GM23338 (cell line): Measurements from ENCODE around the gene PPP4C. TPM values are rescaled to one million over a fixed set of nuclear protein-coding genes. Genes with fewer than 3 reads are reported as not detected.

ENCODE experiments used
- ATAC-seq: fragments of 200-7000 bp; cut with Tn5 transposase; 3 replicates; pipeline ENCODE4 v1.9.1; 2020
- DNase-seq: peaks from one replicate; pipeline ENCODE4 v3.0.0-alpha.2; 2015; ENCODE audit warnings: low spot score
- H2AFZ ChIP-seq: fragments of 200-600 bp; sonication (generic); 2 replicates; pipeline ENCODE4 v1.8.0; 2016; ENCODE audit warnings: antibody characterized with exemption, mild to moderate bottlenecking, moderate library complexity
- H3F3A ChIP-seq: fragments of 200-600 bp; sonication (generic); replicated peaks from 2 replicates; pipeline ENCODE4 v1.8.0; 2017; ENCODE audit warnings: antibody characterized with exemption, mixed run types, low read depth
- H3K27ac ChIP-seq: fragments of 200-600 bp; sonication (generic); 2 replicates; pipeline ENCODE4 v1.6.1; 2016; ENCODE audit warnings: low read depth
- H3K27me3 ChIP-seq: fragments of 200-600 bp; sonication (generic); 2 replicates; pipeline ENCODE4 v1.8.0; 2016; ENCODE audit warnings: mild to moderate bottlenecking, mixed run types, moderate library complexity; ENCODE audit not compliant: insufficient read depth
- H3K36me3 ChIP-seq: fragments of 200-600 bp; sonication (generic); 2 replicates; pipeline ENCODE4 v1.8.0; 2016; ENCODE audit warnings: mild to moderate bottlenecking; ENCODE audit not compliant: insufficient read depth
- H3K4me1 ChIP-seq: fragments of 200-600 bp; sonication (generic); 2 replicates; pipeline ENCODE4 v1.8.0; 2016; ENCODE audit warnings: mild to moderate bottlenecking, moderate library complexity; ENCODE audit not compliant: insufficient read depth
- H3K4me2 ChIP-seq: fragments of 200-600 bp; sonication (generic); 2 replicates; pipeline ENCODE4 v1.7.1; 2017; ENCODE audit warnings: mixed run types
- H3K4me3 ChIP-seq: fragments of 200-600 bp; sonication (generic); 2 replicates; pipeline ENCODE4 v1.6.1; 2016; ENCODE audit warnings: mixed run types
- H3K79me2 ChIP-seq: fragments of 200-600 bp; sonication (generic); replicated peaks from 2 replicates; pipeline ENCODE4 v1.8.0; 2017; ENCODE audit warnings: mild to moderate bottlenecking; ENCODE audit not compliant: insufficient read depth
- H3K9me2 ChIP-seq: fragments of 200-600 bp; sonication (generic); 2 replicates; pipeline ENCODE4 v1.8.0; 2017; ENCODE audit not compliant: insufficient read depth
- H4K20me1 ChIP-seq: fragments of 200-600 bp; sonication (generic); replicated peaks from 2 replicates; pipeline ENCODE4 v1.8.0; 2017; ENCODE audit warnings: mild to moderate bottlenecking; ENCODE audit not compliant: insufficient read depth
- H3K27ac Mint-ChIP-seq: 2 replicates; pipeline ENCODE4 v1.8.0; 2020; ENCODE audit warnings: inconsistent platforms, mild to moderate bottlenecking, moderate library complexity, mixed read lengths
- H3K27me3 Mint-ChIP-seq: 3 replicates; pipeline ENCODE4 v1.8.0; 2022; ENCODE audit warnings: low read depth, mild to moderate bottlenecking, moderate library complexity, mixed read lengths, inconsistent platforms; ENCODE audit not compliant: insufficient read depth, poor library complexity
- H3K36me3 Mint-ChIP-seq: 3 replicates; pipeline ENCODE4 v1.8.0; 2021; ENCODE audit warnings: low read depth, mild to moderate bottlenecking, inconsistent platforms, moderate library complexity, mixed read lengths
- H3K4me1 Mint-ChIP-seq: 3 replicates; pipeline ENCODE4 v1.8.0; 2020; ENCODE audit warnings: mild to moderate bottlenecking, inconsistent platforms, mixed read lengths
- H3K4me3 Mint-ChIP-seq: 3 replicates; pipeline ENCODE4 v1.8.0; 2021; ENCODE audit warnings: moderate library complexity, mild to moderate bottlenecking, inconsistent platforms, mixed read lengths
- H3K9me3 Mint-ChIP-seq: 3 replicates; pipeline ENCODE4 v1.8.0; 2020; ENCODE audit warnings: moderate library complexity, mild to moderate bottlenecking, inconsistent platforms, mixed read lengths
- CREB1 ChIP-seq: fragments of 250-450 bp; sonication (Bioruptor Pico); IDR thresholded peaks from 2 replicates; pipeline ENCODE4 v1.5.0; 2020; ENCODE audit warnings: low read depth, mild to moderate bottlenecking, moderate library complexity
- CTCF ChIP-seq, 2 experiments: fragments of 200-600 bp in 1 of 2; sonication (generic) in 1 of 2; conservative IDR thresholded peaks; 2 replicates each; pipeline versions ENCODE4 v1.5.1 to v1.6.1; 2016 to 2017; ENCODE audit warnings: antibody characterized with exemption in 2 of 2, low read depth in 2 of 2, mild to moderate bottlenecking in 2 of 2, moderate library complexity in 1 of 2
- ETS1 ChIP-seq: IDR thresholded peaks from 2 replicates; pipeline ENCODE4 v1.6.1; 2016; ENCODE audit warnings: antibody characterized with exemption
- EZH2 ChIP-seq: fragments of 200-600 bp; sonication (generic); IDR thresholded peaks from one replicate; pipeline ENCODE4 v1.8.0; 2017; ENCODE audit warnings: antibody characterized with exemption, mild to moderate bottlenecking, low read depth; ENCODE audit not compliant: unreplicated experiment
- JUNB ChIP-seq: IDR thresholded peaks from one replicate; pipeline ENCODE4 v1.6.1; 2016; ENCODE audit warnings: antibody characterized with exemption; ENCODE audit not compliant: unreplicated experiment
- NANOG ChIP-seq: IDR thresholded peaks from 2 replicates; pipeline ENCODE4 v1.6.1; 2016; ENCODE audit warnings: antibody characterized with exemption, borderline replicate concordance
- POLR2AphosphoS5 ChIP-seq: IDR thresholded peaks from 2 replicates; pipeline ENCODE4 v1.6.1; 2016; ENCODE audit warnings: antibody characterized with exemption, low read depth
- REST ChIP-seq: IDR thresholded peaks from one replicate; pipeline ENCODE4 v1.6.1; 2018; ENCODE audit warnings: antibody characterized with exemption; ENCODE audit not compliant: unreplicated experiment
- STAT1 ChIP-seq: IDR thresholded peaks from one replicate; pipeline ENCODE4 v1.6.1; 2016; ENCODE audit warnings: antibody characterized with exemption; ENCODE audit not compliant: unreplicated experiment
- ZNF114 ChIP-seq: fragments of 250-450 bp; sonication (Bioruptor Pico); IDR thresholded peaks from 2 replicates; pipeline ENCODE4 v1.5.0; 2020; ENCODE audit warnings: mild to moderate bottlenecking, moderate library complexity
- ZNF331 ChIP-seq: fragments of 250-450 bp; sonication (Bioruptor Pico); IDR thresholded peaks from 2 replicates; pipeline ENCODE4 v1.5.0; 2020; ENCODE audit warnings: low read depth, mild to moderate bottlenecking, moderate library complexity
- polyA plus RNA-seq: library from polyadenylated mRNA; unstranded; fragments of >200 nt; fragmentation: Nextera tagmentation; extraction: Ambion mirVana; gene quantifications from 2 replicates; pipeline ENCODE4 v1.2.1, GENCODE V29; 2016
- total RNA-seq: library from RNA; depleted of rRNA; stranded (reverse); fragments of >200 nt; shearing (Covaris generic); gene quantifications from 2 replicates; pipeline ENCODE4 v1.2.3, GENCODE V29; 2014

Gene PPP4C
- total and polyA plus RNA-seq, 2 experiments from 2014 or later: 120 to 170 TPM

- Histone ChIP-seq H3K4me3 (no peak overlapping the region), H3K4me1 (peaks cover 6% of the 10 kb centered on the region; the same call in 1 of the 2 replicates), H4K20me1 (peaks cover 10% of the 10 kb centered on the region), H3K79me2 (peaks cover 18% of the 10 kb centered on the region), H3F3A (0 out of 2 replicates have a peak, but pooled peaks cover 6% of the 10 kb centered on the region), H2AFZ (no peak overlapping the region), H3K4me2 (no peak overlapping the region), H3K27me3 (no peaks in the 10 kb centered on the region), H3K36me3 (peaks cover 9% of the 10 kb centered on the region), H3K27ac (no peak overlapping the region), H3K9me2 (no peaks in the 10 kb centered on the region)
- DNase-seq: no peak
- TF ChIP-seq POLR2AphosphoS5: no peak
- TF ChIP-seq CTCF (conservative IDR thresholded peaks at IDR 0.05; ENCODE audit: low read depth in 2 of 2): peak; percentile 34 to 47; a peak in 3 of 4 replicates
- no peak for TF ChIP-seq ZNF331 (CRISPR knock-in tag)
- TF ChIP-seq EZH2: no peak
- TF ChIP-seq CREB1 (CRISPR knock-in tag): no peak
- TF ChIP-seq NANOG: no peak
- Mint-ChIP-seq H3K36me3 (peaks cover 73% of the 10 kb centered on the region), H3K27ac (no peak overlapping the region), H3K4me3 (no peak overlapping the region; the same call in 2 of the 3 replicates), H3K4me1 (no peaks in the 10 kb centered on the region; the same call in 2 of the 3 replicates), H3K27me3 (peaks cover 12% of the 10 kb centered on the region), H3K9me3 (no peaks in the 10 kb centered on the region; the same call in 2 of the 3 replicates)
- ATAC-seq: peak; percentile 46
Observed at GRCh38 chr16:30082545-30083090, 6.8 kb downstream of the PPP4C start.

- H3K4me2 ChIP-seq: no peak overlapping the region
- no peak overlapping the region; the same call in 2 of the 3 replicates for H3K4me3 Mint-ChIP-seq
- H3K9me2 ChIP-seq: no peaks in the 10 kb centered on the region
- H3K27me3 Mint-ChIP-seq: peaks cover 12% of the 10 kb centered on the region
- H3K4me3 ChIP-seq: no peak overlapping the region
- H3K36me3 ChIP-seq: peaks cover 4% of the 10 kb centered on the region
- peaks cover 11% of the 10 kb centered on the region for H3K79me2 ChIP-seq
- H3K27ac Mint-ChIP-seq: no peak overlapping the region; the same call in 1 of the 2 replicates
- H3K9me3 Mint-ChIP-seq: no peaks in the 10 kb centered on the region; the same call in 2 of the 3 replicates
- peaks cover 8% of the 10 kb centered on the region for H4K20me1 ChIP-seq
- no peak overlapping the region for H2AFZ ChIP-seq
- H3K27me3 ChIP-seq: no peaks in the 10 kb centered on the region
- 0 out of 3 replicates have a peak, but pooled peaks cover under 1% of the 10 kb centered on the region for H3K4me1 Mint-ChIP-seq
- no peak overlapping the region for H3K27ac ChIP-seq
- H3K36me3 Mint-ChIP-seq: peaks cover 66% of the 10 kb centered on the region
- H3F3A ChIP-seq: 0 out of 2 replicates have a peak, but pooled peaks cover 6% of the 10 kb centered on the region
- peaks cover 6% of the 10 kb centered on the region; the same call in 1 of the 2 replicates for H3K4me1 ChIP-seq
- no peak for ATAC-seq
- no peak for DNase-seq
- no peak for TF ChIP-seq CTCF (conservative IDR thresholded peaks at IDR 0.05; ENCODE audit: low read depth in 2 of 2)
- TF ChIP-seq JUNB: no peak
- TF ChIP-seq STAT1: no peak
- no peak for TF ChIP-seq ETS1
- no peak for TF ChIP-seq REST
- no peak for TF ChIP-seq POLR2AphosphoS5
- TF ChIP-seq CREB1 (CRISPR knock-in tag): no peak
- no peak for TF ChIP-seq ZNF331 (CRISPR knock-in tag)
- no peak for TF ChIP-seq ZNF114 (CRISPR knock-in tag)
Observed at GRCh38 chr16:30083216-30084055, 7.6 kb downstream of the PPP4C start.
